Measurements from ENCODE around the gene ANKRD33B.

DNA sequence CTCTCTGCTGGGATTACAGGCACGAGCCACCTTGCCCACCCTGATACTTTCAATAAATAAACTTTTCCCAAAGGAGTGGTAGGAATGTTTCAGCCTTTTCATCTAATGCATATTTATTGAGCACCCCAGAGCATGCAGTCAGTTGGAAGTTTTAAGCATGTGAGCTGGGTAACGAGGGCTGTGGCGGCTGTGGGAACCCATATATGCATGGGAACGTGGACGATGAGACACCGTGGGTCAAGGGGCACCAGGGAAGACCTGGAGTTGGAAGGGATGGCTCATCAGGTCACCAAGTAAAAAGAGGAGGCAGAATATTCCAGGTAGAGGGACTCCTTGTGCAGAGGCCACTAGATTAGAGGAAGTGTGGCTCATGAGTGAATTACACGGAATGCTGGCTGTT is 64.7 kb downstream of the ANKRD33B start:
- TF ChIP-seq POLR2A (IDR thresholded peaks at IDR 0.05) (no peak), POLR2AphosphoS5 (IDR thresholded peaks at IDR 0.05) (no peak)
- TF ChIP-seq, protein P1, sequence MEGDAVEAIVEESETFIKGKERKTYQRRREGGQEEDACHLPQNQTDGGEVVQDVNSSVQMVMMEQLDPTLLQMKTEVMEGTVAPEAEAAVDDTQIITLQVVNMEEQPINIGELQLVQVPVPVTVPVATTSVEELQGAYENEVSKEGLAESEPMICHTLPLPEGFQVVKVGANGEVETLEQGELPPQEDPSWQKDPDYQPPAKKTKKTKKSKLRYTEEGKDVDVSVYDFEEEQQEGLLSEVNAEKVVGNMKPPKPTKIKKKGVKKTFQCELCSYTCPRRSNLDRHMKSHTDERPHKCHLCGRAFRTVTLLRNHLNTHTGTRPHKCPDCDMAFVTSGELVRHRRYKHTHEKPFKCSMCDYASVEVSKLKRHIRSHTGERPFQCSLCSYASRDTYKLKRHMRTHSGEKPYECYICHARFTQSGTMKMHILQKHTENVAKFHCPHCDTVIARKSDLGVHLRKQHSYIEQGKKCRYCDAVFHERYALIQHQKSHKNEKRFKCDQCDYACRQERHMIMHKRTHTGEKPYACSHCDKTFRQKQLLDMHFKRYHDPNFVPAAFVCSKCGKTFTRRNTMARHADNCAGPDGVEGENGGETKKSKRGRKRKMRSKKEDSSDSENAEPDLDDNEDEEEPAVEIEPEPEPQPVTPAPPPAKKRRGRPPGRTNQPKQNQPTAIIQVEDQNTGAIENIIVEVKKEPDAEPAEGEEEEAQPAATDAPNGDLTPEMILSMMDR (IDR thresholded peaks at IDR 0.05) = no peak
